RKO (cell line): ENCODE results near the gene MAP7.

Experiments used
- DNase-seq: peaks from one replicate; pipeline ENCODE4 v3.0.0-alpha.2; 2016; ENCODE audit warnings: low spot score

Gene MAP7

DNA sequence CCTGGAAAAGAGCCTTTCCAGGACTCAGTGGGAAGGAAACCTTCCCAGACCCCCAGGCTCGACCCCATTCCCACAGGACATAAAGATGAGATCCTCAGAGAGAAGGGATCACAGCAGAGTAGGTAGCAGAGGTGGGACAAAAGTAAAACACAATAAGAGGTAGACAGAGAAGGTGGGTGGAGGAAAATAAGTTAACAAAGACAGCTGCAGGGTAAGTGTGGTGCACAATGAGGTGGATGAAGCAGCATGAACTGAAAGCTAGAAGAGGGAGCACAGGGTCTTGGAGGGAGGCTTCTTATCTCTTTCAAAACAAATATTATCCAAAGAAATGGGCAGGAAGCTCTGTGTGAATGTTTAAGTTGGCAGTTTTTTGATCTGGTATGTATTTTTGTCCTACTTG is 14.0 kb upstream of the MAP7 start:
- no peak for DNase-seq

DNA sequence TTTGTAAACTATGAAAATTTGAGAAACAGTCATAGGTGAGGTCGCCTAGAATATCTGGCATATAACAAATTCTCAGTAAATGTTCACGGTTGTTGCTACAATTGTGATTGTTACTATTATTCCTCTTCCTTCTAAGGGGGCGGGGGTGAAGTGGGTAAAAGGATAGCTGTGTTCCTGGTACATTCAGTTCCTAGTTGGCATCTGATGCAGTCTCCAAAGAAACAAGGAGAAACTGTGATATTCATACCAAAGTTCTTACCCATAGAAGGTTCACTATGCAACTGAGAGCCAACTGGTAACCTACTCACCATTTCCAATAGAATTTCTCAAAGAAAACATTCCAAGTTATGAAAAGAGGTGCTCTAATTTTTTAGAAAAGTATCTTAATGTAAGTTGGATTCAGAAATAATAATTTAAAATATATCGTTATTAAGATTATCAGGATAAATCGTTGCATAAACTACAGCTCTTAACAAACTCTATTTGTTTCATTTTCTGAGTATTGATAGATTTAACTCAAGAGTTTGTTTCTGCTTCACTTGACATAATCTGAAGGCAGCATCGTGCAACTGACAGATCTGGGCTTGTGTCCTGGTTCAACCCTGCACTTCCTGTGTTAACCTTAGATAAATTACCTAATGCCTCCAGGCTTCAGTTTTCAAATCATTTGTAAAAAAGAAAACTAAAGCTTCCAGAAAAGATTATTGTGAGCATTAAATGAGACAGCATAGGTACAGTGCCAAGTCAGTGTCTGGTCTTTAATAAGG is 13.3 kb upstream of the MAP7 start:
- DNase-seq = no peak

GRCh38 chr6:136562211-136562610 is 12.0 kb upstream of the MAP7 start:
- no peak for DNase-seq

- no peak for DNase-seq
These were observed 3.1 kb upstream of the MAP7 start for GRCh38 chr6:136553166-136553787.

DNA sequence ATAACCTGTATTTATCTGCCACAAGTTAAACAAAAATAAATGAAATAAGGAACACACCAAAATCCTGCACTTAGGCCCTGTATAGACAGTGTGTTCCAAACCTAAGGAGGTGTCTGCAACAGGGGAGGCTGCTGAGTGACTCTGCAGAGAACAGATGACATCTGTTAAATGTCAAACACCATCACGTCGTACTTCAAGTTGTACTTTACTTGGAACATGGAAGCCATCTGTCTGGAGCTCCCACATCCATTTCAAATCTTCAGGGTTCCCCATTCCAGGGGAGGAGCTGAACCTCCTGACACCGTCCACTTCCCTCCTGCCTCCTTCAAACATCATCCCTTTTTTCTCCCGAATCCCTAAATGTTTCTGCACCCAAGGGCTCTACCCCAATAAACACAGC is 1.8 kb upstream of the MAP7 start:
- no peak for DNase-seq

DNA sequence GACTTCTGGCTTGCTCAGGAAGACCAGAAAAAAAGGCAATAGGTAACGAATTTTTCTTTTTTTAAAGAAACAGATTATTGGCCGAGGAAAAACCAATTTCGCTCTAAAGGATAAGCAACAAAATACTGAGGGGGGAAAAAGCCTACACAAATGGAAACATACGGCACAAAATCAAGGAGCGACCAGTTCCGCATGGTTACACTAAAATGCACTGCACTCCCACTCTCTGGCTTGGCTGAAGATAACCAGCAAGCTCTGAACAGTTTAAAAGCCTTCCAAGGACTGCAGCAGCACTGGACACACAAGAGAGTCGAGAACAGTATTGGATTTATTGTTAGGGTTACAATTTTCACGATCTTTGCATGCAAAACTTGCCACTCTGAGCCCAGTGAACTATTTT is 881 bp upstream of the MAP7 start:
- no peak for DNase-seq

GRCh38 chr6:136550045-136550329 is 235 bp downstream of the MAP7 start:
- no peak for DNase-seq

- peak; percentile 27 for DNase-seq
These were observed 750 bp downstream of the MAP7 start for GRCh38 chr6:136549300-136550044.

GRCh38 chr6:136548582-136549299 is 1.5 kb downstream of the MAP7 start:
- no peak for DNase-seq

- no peak for DNase-seq
These were observed 2.4 kb downstream of the MAP7 start for GRCh38 chr6:136547871-136548270.

- peak; percentile 78 for DNase-seq
These were observed 2.9 kb downstream of the MAP7 start for GRCh38 chr6:136547336-136547735.

- no peak for DNase-seq
These were observed 3.9 kb downstream of the MAP7 start for GRCh38 chr6:136546331-136546730.

DNA sequence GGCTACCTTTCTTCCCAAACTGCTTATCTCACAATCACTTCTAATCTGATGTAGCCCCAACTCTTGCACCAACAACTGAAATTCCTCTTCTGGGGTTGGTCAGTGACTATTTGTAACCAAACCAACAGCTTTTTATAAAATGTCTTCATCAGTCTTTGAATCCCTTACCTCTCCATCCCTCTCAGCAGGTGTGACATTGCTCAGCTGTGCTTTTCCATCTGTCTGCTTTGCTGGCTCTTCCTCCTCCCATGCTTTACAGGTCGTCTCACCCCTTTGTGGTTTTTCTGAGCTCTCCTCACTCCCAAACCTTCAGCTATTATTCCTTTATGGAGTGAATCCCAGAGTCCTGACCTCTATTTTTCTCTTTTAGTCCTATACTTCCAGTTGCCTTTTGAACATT is 5.9 kb downstream of the MAP7 start:
- DNase-seq = no peak

DNA sequence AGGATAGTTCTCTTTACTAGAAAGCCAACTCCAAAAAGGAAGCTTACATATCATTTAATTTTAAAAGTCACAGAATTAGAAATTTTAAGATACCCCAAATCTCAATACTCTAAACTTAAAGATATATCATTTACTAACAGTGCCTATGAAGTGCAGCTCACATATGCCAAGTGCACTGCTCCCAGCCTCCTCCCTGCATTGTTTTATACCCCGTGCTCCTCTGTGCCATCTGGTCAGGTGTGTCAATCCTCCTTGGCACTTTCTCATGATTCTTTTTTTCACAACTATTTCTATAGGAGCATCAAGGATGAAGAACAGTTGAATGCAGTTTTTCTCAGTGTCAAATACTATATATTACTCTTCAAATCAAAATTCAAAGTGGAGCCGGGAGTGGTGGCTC is 8.8 kb downstream of the MAP7 start:
- no peak for DNase-seq

- no peak for DNase-seq
These were observed 10.1 kb downstream of the MAP7 start for GRCh38 chr6:136539967-136540652.

- no peak for DNase-seq
These were observed 11.4 kb downstream of the MAP7 start for GRCh38 chr6:136538836-136539235.

- DNase-seq = no peak
These were observed 14.2 kb downstream of the MAP7 start for GRCh38 chr6:136535880-136536650.

GRCh38 chr6:136535017-136535765 is 15.0 kb downstream of the MAP7 start:
- no peak for DNase-seq

GRCh38 chr6:136534268-136534667 is 16.0 kb downstream of the MAP7 start:
- DNase-seq = no peak

DNA sequence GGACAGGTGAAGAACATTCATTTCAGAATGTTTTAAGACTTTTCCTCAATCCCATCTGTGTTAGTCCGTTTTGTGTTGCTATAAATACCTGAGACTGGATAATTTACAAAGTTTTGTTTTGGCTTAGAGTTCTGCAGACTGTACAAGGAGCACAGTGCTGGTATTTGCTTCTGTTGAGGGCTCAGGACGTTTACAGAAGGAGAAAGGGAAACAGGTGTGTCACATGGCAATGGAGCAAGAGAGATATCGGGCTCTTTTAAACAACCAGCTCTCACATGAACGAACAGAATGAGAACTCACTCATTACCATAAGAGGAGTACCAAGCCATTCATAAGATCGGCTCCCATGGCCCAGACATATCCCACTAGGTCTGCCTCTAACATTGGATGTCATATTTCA is 16.7 kb downstream of the MAP7 start:
- DNase-seq = no peak

DNA sequence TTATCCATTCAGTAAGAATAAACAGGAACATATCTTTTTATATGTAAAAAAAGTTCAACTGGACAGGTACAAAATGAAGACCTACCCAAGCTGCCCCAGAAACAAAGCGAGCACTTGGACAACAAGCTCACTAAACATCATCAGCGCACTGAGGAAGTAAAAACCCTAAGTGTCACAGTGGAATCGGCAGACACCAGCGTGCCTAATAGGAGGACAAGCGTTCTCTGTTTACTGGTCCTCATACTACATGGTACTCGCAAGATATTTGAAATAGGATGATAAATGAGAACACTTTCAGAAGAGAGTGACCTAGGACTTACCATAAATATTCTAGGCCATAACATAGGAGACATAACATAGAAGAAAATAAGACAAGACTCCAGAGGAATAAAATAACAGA is 18.2 kb downstream of the MAP7 start:
- no peak for DNase-seq
